Activated CD8-positive, alpha-beta memory T cell treated with anti-CD3 and anti-CD28 coated beads, Interleukin-2, amount 50 U/mL, for 1 hour (primary cell): ENCODE measurements around the gene ASIC2.
"Not testable (repeated sequence)": the region's sequence is repeated elsewhere in the genome, so short reads cannot be mapped to it uniquely, and the experiment has no call there.

Experiments used
- DNase-seq: peaks from one replicate; pipeline ENCODE4 v3.0.0-alpha.2; 2020; ENCODE audit errors: extremely low read depth

The ASIC2 gene

GRCh38 chr17:33021731-33022408 lies 271.2 kb downstream of the ASIC2 start:
- no peak for DNase-seq

- DNase-seq = no peak
Measured at GRCh38 chr17:33019161-33019890, 273.8 kb downstream of the ASIC2 start.

- no peak for DNase-seq
Measured at GRCh38 chr17:33017366-33017765, 275.7 kb downstream of the ASIC2 start.

GRCh38 chr17:33016920-33017319 lies 276.2 kb downstream of the ASIC2 start:
- DNase-seq = no peak

- DNase-seq = no peak
Measured at GRCh38 chr17:33015716-33016346, 277.3 kb downstream of the ASIC2 start.

GRCh38 chr17:33014751-33015150 lies 278.3 kb downstream of the ASIC2 start:
- DNase-seq = no peak

- DNase-seq = no peak
Measured at GRCh38 chr17:33013596-33014375, 279.3 kb downstream of the ASIC2 start.

- no peak for DNase-seq
Measured at GRCh38 chr17:33012522-33013033, 280.5 kb downstream of the ASIC2 start.

GRCh38 chr17:33009636-33010035 lies 283.5 kb downstream of the ASIC2 start:
- DNase-seq = no peak

- no peak for DNase-seq
Measured at GRCh38 chr17:33007186-33007585, 285.9 kb downstream of the ASIC2 start.

GRCh38 chr17:33002246-33002645 lies 290.8 kb downstream of the ASIC2 start:
- DNase-seq = no peak

GRCh38 chr17:32998887-32999228 lies 294.2 kb downstream of the ASIC2 start:
- DNase-seq = no peak

GRCh38 chr17:32998111-32998886 lies 294.8 kb downstream of the ASIC2 start:
- peak; percentile 30 for DNase-seq

GRCh38 chr17:32995416-32996045 lies 297.6 kb downstream of the ASIC2 start:
- no peak for DNase-seq

- DNase-seq = no peak
Measured at GRCh38 chr17:32993977-32994376, 299.1 kb downstream of the ASIC2 start.

- no peak for DNase-seq
Measured at GRCh38 chr17:32992321-32993033, 300.6 kb downstream of the ASIC2 start.

- no peak for DNase-seq
Measured at GRCh38 chr17:32988481-32989101, 304.5 kb downstream of the ASIC2 start.

- not testable (repeated sequence) for DNase-seq
Measured at GRCh38 chr17:32987868-32988267, 305.2 kb downstream of the ASIC2 start.

- DNase-seq = not testable (repeated sequence)
Measured at GRCh38 chr17:32987453-32987805, 305.7 kb downstream of the ASIC2 start.
